Memory B cell (primary cell): ENCODE data around the gene WBP1L.

Experiments
- ATAC-seq: fragments of 150-1000 bp; cut with Tn5 transposase; 2 replicates; pipeline ENCODE4 v1.10.0; 2021; ENCODE audit warnings: low read depth, mild to moderate bottlenecking, moderate library complexity
- DNase-seq, 2 donors: peaks; one replicate each; pipeline ENCODE4 v3.0.0; 2022; ENCODE audit warnings: low spot score in 2 of 2
- H3K27ac Mint-ChIP-seq: one replicate; pipeline ENCODE4 v1.8.0; 2022; ENCODE audit warnings: mild to moderate bottlenecking, moderate library complexity, mixed read lengths
- H3K27me3 Mint-ChIP-seq: one replicate; pipeline ENCODE4 v1.8.0; 2022; ENCODE audit warnings: mixed read lengths
- H3K36me3 Mint-ChIP-seq: one replicate; pipeline ENCODE4 v1.8.0; 2022; ENCODE audit warnings: mild to moderate bottlenecking, mixed read lengths
- H3K4me1 Mint-ChIP-seq: one replicate; pipeline ENCODE4 v1.8.0; 2022; ENCODE audit warnings: mixed read lengths
- H3K4me3 Mint-ChIP-seq: one replicate; pipeline ENCODE4 v1.8.0; 2022; ENCODE audit warnings: mild to moderate bottlenecking, moderate library complexity, mixed read lengths
- H3K9me3 Mint-ChIP-seq: one replicate; pipeline ENCODE4 v1.8.0; 2022; ENCODE audit warnings: mixed read lengths

The WBP1L gene

DNA sequence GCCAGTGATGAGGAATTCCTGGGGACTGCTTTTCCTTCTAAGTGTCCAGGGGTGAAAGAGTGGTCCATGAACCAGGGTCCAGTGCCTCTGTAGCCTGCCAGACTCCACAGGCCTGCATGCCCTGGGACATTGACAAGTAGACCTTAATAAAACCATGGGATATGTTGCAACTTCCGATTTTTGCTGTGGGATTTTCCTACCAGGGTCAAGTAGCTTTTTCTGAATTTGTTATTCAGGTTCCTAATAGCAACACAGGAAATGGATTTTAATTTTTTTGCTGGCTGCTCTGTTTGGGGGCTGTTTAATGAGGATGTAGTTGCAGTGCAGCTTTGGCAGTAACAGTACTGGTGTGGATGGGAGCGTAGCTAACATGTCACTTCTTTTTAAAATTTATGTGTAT lies 42.1 kb downstream of the WBP1L start:
- no peak for DNase-seq
- peaks cover 36% of the 10 kb centered on the region for H3K4me1 Mint-ChIP-seq
- no peak overlapping the region for H3K4me3 Mint-ChIP-seq
- H3K9me3 Mint-ChIP-seq: peaks cover 5% of the 10 kb centered on the region
- H3K27me3 Mint-ChIP-seq: no peaks in the 10 kb centered on the region
- no peak for ATAC-seq
- H3K36me3 Mint-ChIP-seq: peaks cover 17% of the 10 kb centered on the region
- H3K27ac Mint-ChIP-seq: peak overlapping the region; percentile 4

DNA sequence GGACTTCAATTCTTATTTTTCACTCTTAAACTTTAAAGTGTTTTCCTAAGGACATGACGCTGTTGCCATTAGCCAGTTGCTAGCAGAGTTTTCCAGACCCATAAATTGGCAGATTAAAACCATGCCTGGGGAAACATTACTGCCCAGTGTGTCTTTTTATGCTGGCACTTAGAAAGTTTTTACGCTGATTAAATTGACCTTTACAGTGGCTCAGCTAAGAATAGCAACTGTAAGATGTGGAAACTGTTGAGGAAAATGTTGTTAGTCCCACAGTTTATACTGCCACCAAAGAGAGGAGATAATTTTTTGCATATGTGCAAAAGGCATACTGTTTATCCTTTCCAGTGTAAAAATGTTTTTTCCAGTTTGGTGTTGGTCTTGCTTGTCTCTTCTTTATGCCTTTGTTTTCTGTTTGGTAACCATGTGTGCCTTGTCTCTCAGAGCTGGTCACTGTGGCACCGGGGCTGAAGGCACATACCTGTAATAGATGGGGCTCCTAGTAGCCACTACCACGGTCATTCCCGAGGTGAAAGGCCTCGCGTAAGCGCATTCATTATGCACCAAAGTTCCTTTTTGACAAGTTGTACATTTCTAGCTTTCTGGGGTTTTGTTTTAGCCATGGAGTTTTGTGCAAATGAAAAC lies 48.1 kb downstream of the WBP1L start:
- no peak overlapping the region for H3K27ac Mint-ChIP-seq
- no peak for ATAC-seq
- peaks cover 16% of the 10 kb centered on the region for H3K36me3 Mint-ChIP-seq
- no peak for DNase-seq
- H3K9me3 Mint-ChIP-seq: peaks cover 5% of the 10 kb centered on the region
- peaks cover 32% of the 10 kb centered on the region for H3K4me1 Mint-ChIP-seq
- no peaks in the 10 kb centered on the region for H3K27me3 Mint-ChIP-seq
- H3K4me3 Mint-ChIP-seq: no peak overlapping the region

GRCh38 chr10:102795453-102796406 lies 52.0 kb downstream of the WBP1L start:
- DNase-seq (no peak), ATAC-seq (peak; percentile 56)
- Mint-ChIP-seq H3K9me3 (no peaks in the 10 kb centered on the region), H3K27ac (peak overlapping the region; percentile 94), H3K36me3 (peaks cover 4% of the 10 kb centered on the region), H3K4me1 (peaks cover 27% of the 10 kb centered on the region), H3K27me3 (no peaks in the 10 kb centered on the region), H3K4me3 (peak overlapping the region; percentile 56)

- Mint-ChIP-seq H3K36me3 (peaks cover 5% of the 10 kb centered on the region), H3K4me3 (peak overlapping the region; percentile 56), H3K27ac (peak overlapping the region; percentile 94), H3K4me1 (peaks cover 31% of the 10 kb centered on the region), H3K9me3 (no peaks in the 10 kb centered on the region), H3K27me3 (no peaks in the 10 kb centered on the region)
- peak; percentile 21 to 23 for DNase-seq
- peak; percentile 99 for ATAC-seq
These were observed 52.8 kb downstream of the WBP1L start for GRCh38 chr10:102796407-102797176.

- H3K27ac Mint-ChIP-seq: no peak overlapping the region
- no peaks in the 10 kb centered on the region for H3K27me3 Mint-ChIP-seq
- peaks cover 2% of the 10 kb centered on the region for H3K9me3 Mint-ChIP-seq
- H3K4me3 Mint-ChIP-seq: no peak overlapping the region
- ATAC-seq (no peak), DNase-seq (no peak)
- H3K4me1 Mint-ChIP-seq: peaks cover 31% of the 10 kb centered on the region
- peaks cover 24% of the 10 kb centered on the region for H3K36me3 Mint-ChIP-seq
These were observed 56.1 kb downstream of the WBP1L start for GRCh38 chr10:102799691-102800471.

DNA sequence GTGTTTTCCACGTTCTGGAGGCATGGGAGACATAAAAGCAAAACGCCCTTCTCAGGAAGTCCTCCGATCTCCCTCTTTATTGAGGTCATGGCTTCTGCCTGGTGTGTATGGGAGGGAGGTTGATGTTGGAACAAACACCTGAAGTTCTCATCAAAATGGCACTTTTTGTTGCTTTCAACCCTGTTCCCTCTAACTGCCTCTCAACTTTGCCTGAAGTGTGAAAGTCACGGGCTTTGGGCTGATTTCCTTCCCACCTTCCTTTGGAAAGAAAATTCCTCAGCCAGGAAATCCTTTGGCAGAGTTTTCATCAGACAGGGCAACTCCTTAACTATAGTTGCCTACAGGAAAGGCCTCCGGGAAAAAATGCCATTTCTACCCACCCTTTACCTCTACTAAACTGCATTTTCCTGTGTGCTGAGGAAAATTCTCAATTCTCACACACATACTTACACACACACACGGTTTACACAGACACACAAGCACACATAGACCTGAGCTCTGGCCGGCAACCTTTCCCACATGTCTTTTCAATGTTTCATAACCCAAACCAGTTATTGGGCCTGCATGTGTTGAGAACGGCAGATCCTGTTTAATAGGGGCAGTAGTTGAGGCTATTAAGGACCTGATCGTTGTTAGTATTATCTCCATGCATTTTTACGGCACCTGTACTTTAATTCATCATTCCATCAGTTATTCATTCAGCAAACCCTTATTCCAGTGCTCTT lies 57.0 kb downstream of the WBP1L start:
- Mint-ChIP-seq H3K4me3 (no peak overlapping the region), H3K9me3 (peaks cover 2% of the 10 kb centered on the region), H3K4me1 (peaks cover 25% of the 10 kb centered on the region), H3K36me3 (peaks cover 24% of the 10 kb centered on the region), H3K27me3 (no peaks in the 10 kb centered on the region), H3K27ac (no peak overlapping the region)
- DNase-seq (no peak), ATAC-seq (no peak)

- H3K4me3 Mint-ChIP-seq: no peak overlapping the region
- H3K4me1 Mint-ChIP-seq: peaks cover 18% of the 10 kb centered on the region
- no peak overlapping the region for H3K27ac Mint-ChIP-seq
- H3K36me3 Mint-ChIP-seq: peaks cover 24% of the 10 kb centered on the region
- DNase-seq (no peak), ATAC-seq (no peak)
- peaks cover 2% of the 10 kb centered on the region for H3K9me3 Mint-ChIP-seq
- no peaks in the 10 kb centered on the region for H3K27me3 Mint-ChIP-seq
These were observed 57.7 kb downstream of the WBP1L start for GRCh38 chr10:102801496-102801895.

DNA sequence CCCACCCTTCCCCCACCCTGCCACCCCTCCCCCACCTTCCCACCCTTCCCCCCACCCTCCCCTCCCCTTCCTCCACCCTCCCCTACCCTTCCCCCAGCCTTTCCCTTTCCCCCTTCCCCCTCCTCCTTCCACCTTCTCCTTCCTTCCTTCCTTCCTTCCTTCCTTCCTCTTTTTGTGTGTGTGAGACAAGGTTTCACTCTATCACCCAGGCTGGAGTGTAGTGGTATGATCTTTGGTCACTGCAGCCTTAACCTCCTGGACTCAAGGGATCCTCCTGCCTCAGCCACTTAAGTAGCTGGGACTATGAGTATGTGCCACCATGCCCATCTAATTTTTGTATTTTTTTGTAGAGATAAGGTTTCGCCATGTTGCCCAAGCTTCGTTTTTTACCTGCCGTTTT lies 58.2 kb downstream of the WBP1L start:
- H3K9me3 Mint-ChIP-seq: peaks cover 2% of the 10 kb centered on the region
- no peak for DNase-seq
- ATAC-seq: no peak
- H3K27ac Mint-ChIP-seq: no peak overlapping the region
- peak overlapping the region; percentile 9 for H3K4me3 Mint-ChIP-seq
- H3K27me3 Mint-ChIP-seq: no peaks in the 10 kb centered on the region
- peaks cover 13% of the 10 kb centered on the region for H3K4me1 Mint-ChIP-seq
- H3K36me3 Mint-ChIP-seq: peaks cover 27% of the 10 kb centered on the region

GRCh38 chr10:102802920-102803534 lies 59.3 kb downstream of the WBP1L start:
- DNase-seq (no peak), ATAC-seq (no peak)
- Mint-ChIP-seq H3K27me3 (no peaks in the 10 kb centered on the region), H3K36me3 (peaks cover 25% of the 10 kb centered on the region), H3K27ac (no peak overlapping the region), H3K9me3 (peaks cover 2% of the 10 kb centered on the region), H3K4me3 (no peak overlapping the region), H3K4me1 (peaks cover 13% of the 10 kb centered on the region)

GRCh38 chr10:102804382-102805055 lies 60.8 kb downstream of the WBP1L start:
- DNase-seq (no peak), ATAC-seq (no peak)
- peaks cover 15% of the 10 kb centered on the region for H3K4me1 Mint-ChIP-seq
- H3K27me3 Mint-ChIP-seq: no peaks in the 10 kb centered on the region
- H3K9me3 Mint-ChIP-seq: peaks cover 2% of the 10 kb centered on the region
- H3K4me3 Mint-ChIP-seq: no peak overlapping the region
- H3K27ac Mint-ChIP-seq: peak overlapping the region; percentile 69
- H3K36me3 Mint-ChIP-seq: peaks cover 26% of the 10 kb centered on the region

DNA sequence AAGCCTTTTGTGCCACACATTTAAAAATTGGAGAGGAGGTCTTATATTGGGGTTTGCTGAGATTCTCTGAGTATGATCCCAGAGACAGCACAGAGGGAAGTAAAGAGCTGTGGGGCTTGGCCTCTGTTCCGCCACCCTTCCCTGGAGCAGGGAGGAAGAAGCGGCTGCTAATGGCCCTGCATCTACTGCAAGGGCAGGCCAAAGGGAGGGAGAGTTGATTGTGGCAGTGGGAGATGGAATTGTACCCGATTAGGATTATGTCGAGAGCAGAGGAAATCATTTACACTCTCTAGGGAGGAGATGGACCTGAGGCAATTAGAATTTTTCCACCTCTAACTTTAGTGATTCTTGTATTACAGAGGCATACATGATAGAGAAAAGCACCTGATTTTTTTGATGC lies 64.6 kb downstream of the WBP1L start:
- no peak overlapping the region for H3K4me3 Mint-ChIP-seq
- no peaks in the 10 kb centered on the region for H3K9me3 Mint-ChIP-seq
- H3K36me3 Mint-ChIP-seq: peaks cover 21% of the 10 kb centered on the region
- no peak overlapping the region for H3K27ac Mint-ChIP-seq
- ATAC-seq (no peak), DNase-seq (no peak)
- H3K27me3 Mint-ChIP-seq: no peaks in the 10 kb centered on the region
- peaks cover 14% of the 10 kb centered on the region for H3K4me1 Mint-ChIP-seq

- H3K27ac Mint-ChIP-seq: no peak overlapping the region
- no peak for DNase-seq
These were observed 67.6 kb downstream of the WBP1L start for GRCh38 chr10:102811346-102811745.

More at GRCh38 chr10:102811346-102811745, 67.6 kb downstream of the WBP1L start:
- peaks cover 19% of the 10 kb centered on the region for H3K36me3 Mint-ChIP-seq
- H3K27me3 Mint-ChIP-seq: no peaks in the 10 kb centered on the region
- H3K9me3 Mint-ChIP-seq: no peaks in the 10 kb centered on the region
- no peak overlapping the region for H3K4me3 Mint-ChIP-seq
- ATAC-seq: no peak
- peaks cover 11% of the 10 kb centered on the region for H3K4me1 Mint-ChIP-seq
